Measurements from ENCODE around the gene HPCAL1. TPM values are rescaled to one million over a fixed set of nuclear protein-coding genes. Genes with fewer than 3 reads are reported as not detected.
A peak's percentile ranks its signal among the peaks of the same experiment; 100 is the strongest.

HPCAL1 gene
- total and polyA plus RNA-seq, 2 of the 8 experiments (the other 6 are each of a cell fraction or from before 2014, with no cell fraction given) = 5.8 to 8.6 TPM

- Histone ChIP-seq H3K4me2 (ENCODE audit: insufficient read depth in 1 of 2, low read depth in 2 of 2, low read length in 2 of 2) (no peak overlapping the region), H3K27me3 (replicated peaks in 1 of 4; ENCODE audit: control insufficient read depth in 3 of 4, extremely low read depth in 1 of 4, insufficient read depth in 3 of 4, low read length in 3 of 4) (no peaks in the 10 kb centered on the region; a peak in 1 of 7 replicates), H2BK12ac (ENCODE audit: low read depth, low read length) (peak overlapping the region; percentile 82), H3K27ac (ENCODE audit: low read depth, low read length) (no peak overlapping the region), H3K56ac (replicated peaks; ENCODE audit: insufficient read length, low read depth, low read length) (no peak overlapping the region), H3K9ac (replicated peaks in 1 of 4; ENCODE audit: extremely low read depth in 1 of 4, low read depth in 3 of 4, low read length in 3 of 4) (no peak overlapping the region), H4K91ac (replicated peaks; ENCODE audit: insufficient read length, low read length) (peak overlapping the region; percentile 49), H2AK5ac (ENCODE audit: low read depth, low read length) (no peak overlapping the region), H3K23me2 (ENCODE audit: low read depth, low read length) (no peaks in the 10 kb centered on the region), H4K20me1 (replicated peaks in 1 of 2; ENCODE audit: control insufficient read depth in 1 of 2, insufficient read depth in 2 of 2, low read length in 2 of 2) (no peaks in the 10 kb centered on the region), H3K4me3 (ENCODE audit: extremely low read depth in 1 of 4, insufficient read depth in 2 of 4, low read depth in 3 of 4, low read length in 4 of 4) (no peak overlapping the region), H4K5ac (ENCODE audit: insufficient read length, low read depth, low read length) (no peak overlapping the region), H3K36me3 (ENCODE audit: control insufficient read depth in 2 of 4, insufficient read depth in 4 of 4, low read length in 3 of 4) (no peaks in the 10 kb centered on the region), H3K18ac (ENCODE audit: extremely low read depth, low read length) (0 out of 2 replicates have a peak overlapping the region, but pooled peaks have one; percentile 87), H4K8ac (ENCODE audit: extremely low read depth, insufficient read depth, low read length) (no peak overlapping the region), H2BK5ac (ENCODE audit: low read depth, low read length) (0 out of 2 replicates have a peak overlapping the region, but pooled peaks have one; percentile 79), H2AFZ (ENCODE audit: low read length) (peak overlapping the region; percentile 60; the same call in 1 of the 2 replicates), H3K4me1 (replicated peaks in 1 of 4; ENCODE audit: control insufficient read depth in 3 of 4, insufficient read depth in 4 of 4, low read length in 3 of 4) (peaks cover 0 to 8% (median 4%) of the 10 kb centered on the region in 4 experiments; a peak in 5 of 7 replicates), H3K23ac (ENCODE audit: insufficient read length) (no peak overlapping the region), H3K79me1 (ENCODE audit: low read depth, low read length) (no peaks in the 10 kb centered on the region), H2BK15ac (ENCODE audit: low read length) (no peak overlapping the region), H2BK120ac (replicated peaks; ENCODE audit: low read depth, low read length) (no peak overlapping the region), H3K9me3 (ENCODE audit: insufficient read depth in 2 of 2, low read depth in 1 of 2, low read length in 1 of 2) (no peaks in the 10 kb centered on the region), H3K79me2 (ENCODE audit: control insufficient read depth in 1 of 2, insufficient read depth in 2 of 2, low read length in 2 of 2) (no peaks in the 10 kb centered on the region), H3K4ac (replicated peaks; ENCODE audit: insufficient read length, low read depth, low read length) (no peak overlapping the region), H2BK20ac (ENCODE audit: low read length) (peak overlapping the region; percentile 48; the same call in 1 of the 2 replicates), H3K14ac (ENCODE audit: insufficient read length) (no peak overlapping the region)
- TF ChIP-seq JUND (IDR thresholded peaks at IDR 0.05; ENCODE audit: low read length) (no peak), GTF2F1 (IDR thresholded peaks at IDR 0.05; ENCODE audit: borderline replicate concordance, low read depth, low read length) (no peak)
- WGBS, 2 experiments (ENCODE audit: extremely low coverage in 1 of 2, insufficient coverage in 1 of 2, insufficient read length in 1 of 2, insufficient replicate concordance in 2 of 2, low coverage in 1 of 2, low lambda C conversion rate in 2 of 2, missing lambda C conversion rate in 1 of 2) = 82% methylated on average over 5 of the region's 5 CpGs; no CpG with 5 or more reads in 1 of the 2 experiments
- DNase-seq (ENCODE audit: low read depth in 1 of 2, low spot score in 2 of 2) (no peak), FAIRE-seq (no peak)
- POLR2A ChIA-PET (ENCODE audit: partially characterized antibody) = interaction anchor here (0.6 to 1.2 kb wide), 2 partner anchors 9 to 20 kb away, joined by 3 read pairs; no protein-coding TSS in a partner anchor
- CTCF ChIA-PET (ENCODE audit: partially characterized antibody) = interaction anchor here (0.9 to 6.2 kb wide), 10 partner anchors 11 to 150 kb away, joined by 3 to 48 read pairs (median 4); partner anchors contain the start of gene HPCAL1
Measured at GRCh38 chr2:10285191-10285555, 17.5 kb upstream of the HPCAL1 start.
